ENCODE results near the gene GJC2.
A peak's percentile ranks its signal among the peaks of the same experiment; 100 is the strongest.

GJC2 gene

DNA sequence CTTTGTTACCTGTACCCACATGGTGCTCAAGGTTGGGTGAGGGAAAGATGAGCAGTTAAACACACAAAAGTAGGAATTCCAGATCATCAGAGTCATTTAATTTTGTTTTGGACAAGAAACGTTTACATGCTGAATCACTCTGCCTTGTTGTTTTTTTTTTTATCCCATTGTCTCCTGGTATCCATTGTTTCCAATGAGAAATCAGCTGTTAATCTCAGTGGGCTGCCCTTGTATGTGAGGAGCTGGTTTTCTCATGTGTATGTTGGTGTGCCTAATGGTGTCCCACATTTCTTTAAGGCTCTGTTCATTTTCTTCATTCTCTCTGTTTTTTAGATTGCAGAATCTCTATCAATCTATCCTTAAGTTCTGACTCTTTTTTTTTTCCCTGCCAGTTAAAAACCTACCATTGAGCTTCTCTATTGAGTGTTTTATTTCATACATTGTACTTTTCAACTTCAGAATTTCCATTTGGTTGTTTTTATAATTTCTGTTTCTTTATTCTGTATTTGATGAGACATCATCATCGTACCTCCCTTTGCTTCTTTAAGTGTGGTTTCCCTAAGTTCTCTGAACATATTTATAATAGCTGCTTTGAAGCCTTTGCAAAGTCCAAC lies 49.4 kb downstream of the GJC2 start:
- no peak overlapping the region for H3K4me3 ChIP-seq (replicated peaks in 1 of 2; ENCODE audit: low read depth in 2 of 2, low read length in 2 of 2)
- TF ChIP-seq, protein P1, sequence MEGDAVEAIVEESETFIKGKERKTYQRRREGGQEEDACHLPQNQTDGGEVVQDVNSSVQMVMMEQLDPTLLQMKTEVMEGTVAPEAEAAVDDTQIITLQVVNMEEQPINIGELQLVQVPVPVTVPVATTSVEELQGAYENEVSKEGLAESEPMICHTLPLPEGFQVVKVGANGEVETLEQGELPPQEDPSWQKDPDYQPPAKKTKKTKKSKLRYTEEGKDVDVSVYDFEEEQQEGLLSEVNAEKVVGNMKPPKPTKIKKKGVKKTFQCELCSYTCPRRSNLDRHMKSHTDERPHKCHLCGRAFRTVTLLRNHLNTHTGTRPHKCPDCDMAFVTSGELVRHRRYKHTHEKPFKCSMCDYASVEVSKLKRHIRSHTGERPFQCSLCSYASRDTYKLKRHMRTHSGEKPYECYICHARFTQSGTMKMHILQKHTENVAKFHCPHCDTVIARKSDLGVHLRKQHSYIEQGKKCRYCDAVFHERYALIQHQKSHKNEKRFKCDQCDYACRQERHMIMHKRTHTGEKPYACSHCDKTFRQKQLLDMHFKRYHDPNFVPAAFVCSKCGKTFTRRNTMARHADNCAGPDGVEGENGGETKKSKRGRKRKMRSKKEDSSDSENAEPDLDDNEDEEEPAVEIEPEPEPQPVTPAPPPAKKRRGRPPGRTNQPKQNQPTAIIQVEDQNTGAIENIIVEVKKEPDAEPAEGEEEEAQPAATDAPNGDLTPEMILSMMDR (IDR thresholded peaks at IDR 0.05; ENCODE audit: low read depth, low read length), result no peak
- peak in 1 of 2 donors; percentile 43 for DNase-seq (ENCODE audit: low read depth in 2 of 2)

DNA sequence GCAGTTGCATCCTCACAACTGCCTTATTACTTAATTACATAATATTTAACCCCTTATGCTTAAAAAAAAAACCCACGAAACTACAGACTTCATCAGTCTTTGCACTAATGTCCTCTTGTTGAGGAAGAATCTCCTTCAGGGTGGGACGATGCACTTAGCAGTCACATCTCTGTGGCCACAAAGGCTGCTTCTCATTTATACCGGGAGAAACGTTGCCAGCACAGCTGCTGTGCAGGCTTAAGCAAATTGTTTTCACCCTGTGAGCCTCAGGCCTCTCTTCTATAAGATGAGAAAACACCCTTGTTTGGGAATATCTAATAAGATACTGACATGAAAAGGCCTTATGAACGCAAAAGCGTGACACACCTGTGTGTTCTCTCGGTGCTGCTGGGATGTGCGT lies 55.2 kb downstream of the GJC2 start:
- no peak for DNase-seq (ENCODE audit: low read depth in 2 of 2)
- H3K4me3 ChIP-seq (replicated peaks in 1 of 2; ENCODE audit: low read depth in 2 of 2, low read length in 2 of 2), result no peak overlapping the region
- TF ChIP-seq, protein P1 (IDR thresholded peaks at IDR 0.05; ENCODE audit: low read depth, low read length), result no peak

DNA sequence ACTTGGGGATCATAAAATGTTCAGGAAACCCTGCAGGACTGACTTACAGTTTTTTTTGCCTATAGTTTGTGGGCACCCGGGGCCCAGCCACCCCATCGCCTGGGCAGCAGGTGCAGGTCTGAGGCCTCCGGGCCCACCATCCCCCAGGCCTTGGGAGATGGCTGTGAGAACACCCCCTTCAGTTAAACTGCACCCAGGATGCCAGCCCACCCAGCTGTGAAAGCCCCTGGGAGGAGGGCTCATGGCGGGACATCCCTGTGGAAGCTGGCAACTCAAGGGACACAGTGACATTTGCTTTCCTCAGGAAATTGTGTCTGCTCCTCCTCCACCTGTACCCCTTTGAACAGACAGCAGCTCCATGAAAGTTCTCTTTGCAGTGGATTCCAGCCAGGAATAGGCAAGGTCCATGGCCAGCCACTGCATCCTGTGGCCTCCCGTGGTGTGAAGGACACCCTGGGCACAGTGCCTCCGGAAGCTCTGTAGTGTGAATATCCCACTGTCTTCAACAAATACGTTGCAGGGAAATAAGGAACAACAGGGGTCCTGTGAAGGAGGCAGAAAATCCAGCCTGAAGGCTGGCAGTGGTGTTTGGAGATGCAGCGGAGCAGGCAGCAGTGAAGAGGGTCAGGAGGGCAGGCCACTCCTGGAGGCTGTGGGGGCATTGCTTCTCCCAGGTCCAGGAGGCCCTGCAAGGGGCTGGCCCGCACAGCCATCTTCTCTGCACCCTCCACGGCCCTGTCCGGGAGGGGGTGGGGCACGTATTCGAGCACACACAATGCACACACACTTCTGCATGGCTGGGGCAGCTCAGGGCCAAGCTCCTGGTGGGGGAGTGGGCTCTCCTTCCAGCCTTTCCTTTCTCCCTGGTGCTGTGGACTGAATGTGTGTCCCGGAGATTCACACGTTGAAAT lies 56.1 kb downstream of the GJC2 start:
- TF ChIP-seq, protein P1 (IDR thresholded peaks at IDR 0.05; ENCODE audit: low read depth, low read length), result no peak
- DNase-seq (ENCODE audit: low read depth in 2 of 2), result no peak
- no peak overlapping the region for H3K4me3 ChIP-seq (replicated peaks in 1 of 2; ENCODE audit: low read depth in 2 of 2, low read length in 2 of 2)

DNA sequence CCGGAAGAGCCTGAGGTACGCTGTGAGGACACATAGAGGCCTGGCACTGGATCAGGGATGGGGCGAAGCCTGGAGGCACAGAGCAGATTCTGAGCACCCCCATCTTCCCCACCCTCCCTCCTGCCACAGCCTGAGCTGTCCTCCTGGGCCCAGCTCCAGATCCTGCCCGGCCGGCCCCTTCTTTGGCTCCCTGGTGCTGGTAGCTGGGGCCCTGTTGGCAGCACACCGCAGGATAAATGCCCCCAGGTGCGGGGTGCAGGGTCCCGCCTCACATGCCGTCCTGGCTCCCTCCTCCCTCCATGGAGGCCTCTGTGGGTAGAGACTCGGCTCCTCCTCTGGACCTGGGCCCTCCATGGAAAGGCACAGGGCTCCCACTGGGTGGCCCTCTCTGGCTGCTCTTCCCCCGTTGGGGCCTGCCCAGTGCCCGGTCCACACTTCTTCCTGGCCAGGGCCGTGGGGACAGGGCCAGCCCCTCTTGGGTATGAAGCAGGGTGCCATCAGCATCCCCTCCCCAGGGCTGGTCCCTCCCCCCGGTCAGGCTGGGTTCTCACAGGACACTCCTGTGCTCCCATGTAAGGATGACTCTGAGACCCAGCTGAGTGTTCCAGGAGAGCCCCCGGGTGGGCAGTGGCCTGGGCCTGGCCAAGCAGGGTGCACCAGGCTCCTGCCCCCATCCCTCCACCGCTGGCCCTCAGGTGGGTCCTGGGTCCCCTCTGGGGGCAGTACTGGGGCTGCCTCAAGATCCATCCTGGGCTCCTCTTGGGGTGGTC lies 57.0 kb downstream of the GJC2 start:
- H3K4me3 ChIP-seq (replicated peaks in 1 of 2; ENCODE audit: low read depth in 2 of 2, low read length in 2 of 2), result no peak overlapping the region
- TF ChIP-seq, protein P1 (IDR thresholded peaks at IDR 0.05; ENCODE audit: low read depth, low read length), result no peak
- no peak for DNase-seq (ENCODE audit: low read depth in 2 of 2)

DNA sequence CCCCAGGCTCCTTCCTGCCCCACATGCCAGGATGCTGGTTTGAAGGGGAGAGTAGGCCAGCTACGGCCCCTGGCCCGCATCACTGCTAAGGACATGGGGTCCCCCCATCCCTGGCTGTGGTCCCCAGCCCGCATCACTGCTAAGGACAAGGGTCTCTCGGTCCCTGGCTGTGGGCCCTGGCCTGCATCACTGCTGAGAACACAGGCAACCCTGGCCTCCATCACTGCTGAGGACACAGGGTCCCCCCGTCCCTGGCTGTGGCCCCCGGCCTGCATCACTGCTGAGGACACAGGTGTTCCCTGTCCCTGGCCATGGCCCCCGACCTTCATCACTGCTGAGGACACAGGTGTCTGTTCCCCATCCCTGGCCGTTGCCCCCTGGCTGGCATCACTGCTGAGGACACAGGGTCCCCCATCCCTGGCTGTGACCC lies 57.7 kb downstream of the GJC2 start:
- H3K4me3 ChIP-seq (replicated peaks in 1 of 2; ENCODE audit: low read depth in 2 of 2, low read length in 2 of 2), result no peak overlapping the region
- TF ChIP-seq, protein P1 (IDR thresholded peaks at IDR 0.05; ENCODE audit: low read depth, low read length), result no peak
- no peak for DNase-seq (ENCODE audit: low read depth in 2 of 2)

DNA sequence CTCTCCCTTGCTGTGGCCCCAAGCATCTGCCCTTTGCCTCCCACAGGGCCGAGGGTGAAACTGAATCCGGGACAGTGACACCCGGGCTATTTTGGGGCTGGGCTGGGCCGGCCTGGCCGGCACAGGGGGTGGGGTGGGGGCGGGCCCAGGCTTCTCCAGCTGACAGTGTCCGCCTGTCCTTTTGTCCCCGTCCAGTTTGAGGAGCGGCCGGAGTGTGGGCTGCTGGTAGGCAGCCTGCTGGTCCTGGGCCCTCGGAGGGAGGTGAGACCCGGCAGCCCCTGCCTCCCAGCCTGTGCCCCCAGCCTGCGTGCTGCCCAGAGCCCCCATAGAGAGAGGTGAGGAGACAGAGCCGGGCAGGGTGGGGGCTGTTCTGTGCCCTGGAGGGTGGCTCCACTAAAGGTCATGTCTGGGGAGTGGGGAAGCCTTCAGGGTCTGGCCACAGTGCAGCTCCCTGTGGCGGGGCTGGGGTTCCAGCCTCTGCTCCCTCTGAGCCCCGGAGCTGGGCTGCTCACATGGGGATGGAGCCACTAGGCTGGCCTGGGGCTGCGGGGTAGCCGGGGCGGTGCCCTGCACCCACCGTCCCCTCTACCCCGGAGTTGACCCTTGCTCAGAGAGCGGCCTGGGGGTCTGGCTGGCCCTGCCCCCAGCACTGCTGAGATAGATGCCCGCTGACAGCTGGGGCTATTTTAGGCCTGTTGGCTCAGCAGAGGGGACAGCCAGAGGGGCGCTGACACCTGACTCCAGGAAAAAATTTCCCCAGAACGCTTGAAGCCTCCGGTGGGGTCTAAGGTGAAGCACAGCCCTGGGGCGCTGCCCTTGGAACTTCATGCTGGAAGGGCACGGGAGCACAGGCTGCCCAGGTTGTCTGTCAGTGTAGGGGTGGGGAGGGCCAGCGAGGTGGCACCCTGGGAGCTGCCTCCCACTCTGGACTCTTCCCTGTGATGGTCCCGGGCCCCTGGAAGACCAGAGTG lies 58.4 kb downstream of the GJC2 start, which contains the start of gene OBSCN:
Gene OBSCN (plus strand): TSS at position 194 of the 971 bp plus-strand sequence. CDS start 3,740 bp downstream, outside the sequence.
- no peak for DNase-seq (ENCODE audit: low read depth in 2 of 2)
- TF ChIP-seq, protein P1 (IDR thresholded peaks at IDR 0.05; ENCODE audit: low read depth, low read length), result no peak
- H3K4me3 ChIP-seq (replicated peaks in 1 of 2; ENCODE audit: low read depth in 2 of 2, low read length in 2 of 2), result no peak within 1 kb of the TSS

All from cardiac fibroblast (primary cell).